Loucy (cell line): Measurements from ENCODE around the gene PCBP3.
A peak's percentile ranks its signal among the peaks of the same experiment; 100 is the strongest.
"Not testable (repeated sequence)": the region's sequence is repeated elsewhere in the genome, so short reads cannot be mapped to it uniquely, and the experiment has no call there.

Source experiments
- H2AFZ ChIP-seq: fragments of 200-600 bp; sonication (generic); 2 replicates; pipeline ENCODE4 v1.6.0; 2016; ENCODE audit warnings: antibody characterized with exemption, mild to moderate bottlenecking, low read length, moderate library complexity
- H3F3A ChIP-seq: fragments of 200-600 bp; 2 replicates; pipeline ENCODE4 v1.6.0; 2016; ENCODE audit warnings: antibody characterized with exemption, low read depth, mild to moderate bottlenecking
- H3K27me3 ChIP-seq: fragments of 200-600 bp; sonication (generic); 2 replicates; pipeline ENCODE4 v1.6.1; 2014; ENCODE audit warnings: low read length, mild to moderate bottlenecking; ENCODE audit not compliant: insufficient read depth, poor library complexity, severe bottlenecking
- H3K36me3 ChIP-seq: fragments of 200-600 bp; sonication (generic); 2 replicates; pipeline ENCODE4 v1.6.1; 2016; ENCODE audit warnings: low read length; ENCODE audit not compliant: insufficient read depth
- H3K4me1 ChIP-seq: fragments of 200-600 bp; sonication (generic); 2 replicates; pipeline ENCODE4 v1.5.1; 2014; ENCODE audit warnings: low read length, mild to moderate bottlenecking; ENCODE audit not compliant: insufficient read depth, poor library complexity, severe bottlenecking
- H3K4me2 ChIP-seq: fragments of 200-600 bp; sonication (generic); 2 replicates; pipeline ENCODE4 v1.6.0; 2014; ENCODE audit warnings: antibody characterized with exemption, low read length, low read depth, mild to moderate bottlenecking; ENCODE audit not compliant: poor library complexity, severe bottlenecking
- H3K4me3 ChIP-seq: fragments of 200-600 bp; sonication (generic); 2 replicates; pipeline ENCODE4 v1.5.1; 2014; ENCODE audit warnings: low read length, mild to moderate bottlenecking, mixed read lengths; ENCODE audit not compliant: poor library complexity, severe bottlenecking
- H3K79me2 ChIP-seq: fragments of 200-600 bp; sonication (generic); 2 replicates; pipeline ENCODE4 v1.6.1; 2014; ENCODE audit warnings: low read length; ENCODE audit not compliant: insufficient read depth
- H3K9ac ChIP-seq: fragments of 200-600 bp; sonication (generic); 2 replicates; pipeline ENCODE4 v1.6.0; 2014; ENCODE audit warnings: mild to moderate bottlenecking, low read depth, low read length, moderate library complexity; ENCODE audit not compliant: poor library complexity, severe bottlenecking
- H3K9me2 ChIP-seq: fragments of 200-600 bp; sonication (generic); replicated peaks from 2 replicates; pipeline ENCODE4 v1.6.1; 2016; ENCODE audit warnings: low read depth, low read length, mixed read lengths
- H3K9me3 ChIP-seq: fragments of 200-600 bp; sonication (generic); 2 replicates; pipeline ENCODE4 v1.6.1; 2014; ENCODE audit warnings: mild to moderate bottlenecking, antibody characterized with exemption, low read length, low read depth; ENCODE audit not compliant: insufficient read depth
- H4K20me1 ChIP-seq: fragments of 200-600 bp; sonication (generic); 2 replicates; pipeline ENCODE4 v1.6.0; 2014; ENCODE audit warnings: antibody characterized with exemption, low read length, mild to moderate bottlenecking; ENCODE audit not compliant: insufficient read depth, poor library complexity, severe bottlenecking
- CTCF ChIP-seq: fragments of 200-600 bp; sonication (generic); conservative IDR thresholded peaks from 2 replicates; pipeline ENCODE4 v1.5.1; 2014; ENCODE audit warnings: mild to moderate bottlenecking, antibody characterized with exemption, low read length
- EZH2phosphoT487 ChIP-seq: fragments of 200-600 bp; IDR thresholded peaks from 2 replicates; pipeline ENCODE4 v1.6.1; 2018; ENCODE audit warnings: antibody characterized with exemption, mild to moderate bottlenecking, moderate library complexity, borderline replicate concordance

Gene PCBP3

GRCh38 chr21:45975020-45975666 is 331.6 kb downstream of the PCBP3 start:
- Histone ChIP-seq H3K9me2 (no peaks in the 10 kb centered on the region), H3F3A (peaks cover 3% of the 10 kb centered on the region; the same call in 1 of the 2 replicates), H3K9me3 (no peaks in the 10 kb centered on the region), H3K36me3 (no peaks in the 10 kb centered on the region), H3K4me2 (peak overlapping the region; percentile 81), H3K27me3 (no peaks in the 10 kb centered on the region), H3K4me3 (no peak overlapping the region), H2AFZ (no peak overlapping the region), H3K4me1 (peaks cover 50% of the 10 kb centered on the region), H3K79me2 (no peaks in the 10 kb centered on the region), H3K9ac (no peak overlapping the region), H4K20me1 (no peaks in the 10 kb centered on the region)
- no peak for TF ChIP-seq EZH2phosphoT487
- no peak for TF ChIP-seq CTCF

GRCh38 chr21:45975667-45976409 is 332.3 kb downstream of the PCBP3 start:
- H3K36me3 ChIP-seq, H2AFZ ChIP-seq, H3K9ac ChIP-seq, H3F3A ChIP-seq, H3K9me3 ChIP-seq, H3K27me3 ChIP-seq, H3K79me2 ChIP-seq, H3K9me2 ChIP-seq, H3K4me3 ChIP-seq, H4K20me1 ChIP-seq: not testable (repeated sequence)
- peak overlapping the region; percentile 81 for H3K4me2 ChIP-seq
- peaks cover 51% of the 10 kb centered on the region for H3K4me1 ChIP-seq

- peaks cover 8% of the 10 kb centered on the region for H3K27me3 ChIP-seq
- no peak overlapping the region for H3K4me3 ChIP-seq
- H3K9ac ChIP-seq, result no peak overlapping the region
- H2AFZ ChIP-seq, result no peak overlapping the region
- H3K9me3 ChIP-seq, result no peaks in the 10 kb centered on the region
- no peak for TF ChIP-seq CTCF
- TF ChIP-seq EZH2phosphoT487, result no peak
- peaks cover 52% of the 10 kb centered on the region for H3K4me1 ChIP-seq
- H3K4me2 ChIP-seq, result no peak overlapping the region
- H3K36me3 ChIP-seq, result no peaks in the 10 kb centered on the region
- peaks cover 3% of the 10 kb centered on the region; the same call in 1 of the 2 replicates for H3F3A ChIP-seq
- H3K79me2 ChIP-seq, result no peaks in the 10 kb centered on the region
- no peaks in the 10 kb centered on the region for H4K20me1 ChIP-seq
- no peaks in the 10 kb centered on the region for H3K9me2 ChIP-seq
Measured at GRCh38 chr21:45976701-45977311, 333.3 kb downstream of the PCBP3 start.
